ENCODE data around the gene HNRNPLL. TPM values are rescaled to one million over a fixed set of nuclear protein-coding genes. Genes with fewer than 3 reads are reported as not detected.
A peak's percentile ranks its signal among the peaks of the same experiment; 100 is the strongest.

HNRNPLL gene
- total RNA-seq, 3 donors from 2014 or later (not counting 1 experiment from before 2014, with no cell fraction given), result 7.3 to 18.4 (median 8.8) TPM

GRCh38 chr2:38574278-38574677 is 28.4 kb downstream of the HNRNPLL start:
- Mint-ChIP-seq H3K4me1 (peaks cover 0 to 9% of the 10 kb centered on the region in 2 donors), H3K27me3 (ENCODE audit: low read depth in 2 of 2) (no peaks in the 10 kb centered on the region), H3K36me3 (no peaks in the 10 kb centered on the region), H3K27ac (no peak overlapping the region), H3K4me3 (no peak overlapping the region), H3K9me3 (no peaks in the 10 kb centered on the region)
- H3K4me3 ChIP-seq (ENCODE audit: low read length), result no peak overlapping the region
- ATAC-seq (no peak), DNase-seq (no peak)
- peaks cover 9% of the 10 kb centered on the region for H3K36me3 ChIP-seq (ENCODE audit: control insufficient read depth, insufficient read depth, low read length)
- no peaks in the 10 kb centered on the region for H3K9me3 ChIP-seq (ENCODE audit: control insufficient read depth, insufficient read depth, low read length)
- H3K27me3 ChIP-seq (ENCODE audit: control insufficient read depth, insufficient read depth, low read length), result no peaks in the 10 kb centered on the region
- intact Hi-C loops (cut with micrococcal nuclease), result no loop called here
- no peak overlapping the region for H3K27ac ChIP-seq (ENCODE audit: low read length)
- TF ChIP-seq, protein P1, sequence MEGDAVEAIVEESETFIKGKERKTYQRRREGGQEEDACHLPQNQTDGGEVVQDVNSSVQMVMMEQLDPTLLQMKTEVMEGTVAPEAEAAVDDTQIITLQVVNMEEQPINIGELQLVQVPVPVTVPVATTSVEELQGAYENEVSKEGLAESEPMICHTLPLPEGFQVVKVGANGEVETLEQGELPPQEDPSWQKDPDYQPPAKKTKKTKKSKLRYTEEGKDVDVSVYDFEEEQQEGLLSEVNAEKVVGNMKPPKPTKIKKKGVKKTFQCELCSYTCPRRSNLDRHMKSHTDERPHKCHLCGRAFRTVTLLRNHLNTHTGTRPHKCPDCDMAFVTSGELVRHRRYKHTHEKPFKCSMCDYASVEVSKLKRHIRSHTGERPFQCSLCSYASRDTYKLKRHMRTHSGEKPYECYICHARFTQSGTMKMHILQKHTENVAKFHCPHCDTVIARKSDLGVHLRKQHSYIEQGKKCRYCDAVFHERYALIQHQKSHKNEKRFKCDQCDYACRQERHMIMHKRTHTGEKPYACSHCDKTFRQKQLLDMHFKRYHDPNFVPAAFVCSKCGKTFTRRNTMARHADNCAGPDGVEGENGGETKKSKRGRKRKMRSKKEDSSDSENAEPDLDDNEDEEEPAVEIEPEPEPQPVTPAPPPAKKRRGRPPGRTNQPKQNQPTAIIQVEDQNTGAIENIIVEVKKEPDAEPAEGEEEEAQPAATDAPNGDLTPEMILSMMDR (IDR thresholded peaks at IDR 0.05), result no peak
- no peaks in the 10 kb centered on the region for H3K4me1 ChIP-seq (ENCODE audit: control insufficient read depth, insufficient read depth, low read length)

- H3K4me3 Mint-ChIP-seq, result no peak overlapping the region
- Histone ChIP-seq H3K4me1 (ENCODE audit: control insufficient read depth, insufficient read depth, low read length) (no peaks in the 10 kb centered on the region), H3K27ac (ENCODE audit: low read length) (no peak overlapping the region), H3K4me3 (ENCODE audit: low read length) (no peak overlapping the region), H3K27me3 (ENCODE audit: control insufficient read depth, insufficient read depth, low read length) (no peaks in the 10 kb centered on the region), H3K9me3 (ENCODE audit: control insufficient read depth, insufficient read depth, low read length) (no peaks in the 10 kb centered on the region), H3K36me3 (ENCODE audit: control insufficient read depth, insufficient read depth, low read length) (peaks cover 12% of the 10 kb centered on the region)
- peaks cover 0 to 9% of the 10 kb centered on the region in 2 donors for H3K4me1 Mint-ChIP-seq
- no peaks in the 10 kb centered on the region for H3K9me3 Mint-ChIP-seq
- TF ChIP-seq, protein P1 (IDR thresholded peaks at IDR 0.05), result no peak
- ATAC-seq (no peak), DNase-seq (no peak)
- 91% methylated on average over 1 of the region's 1 CpG for WGBS (ENCODE audit: insufficient coverage)
- no peaks in the 10 kb centered on the region for H3K36me3 Mint-ChIP-seq
- H3K27me3 Mint-ChIP-seq (ENCODE audit: low read depth in 2 of 2), result no peaks in the 10 kb centered on the region
- intact Hi-C loops (cut with micrococcal nuclease), result no loop called here
- H3K27ac Mint-ChIP-seq, result no peak overlapping the region
Measured at GRCh38 chr2:38572167-38572566, 30.6 kb downstream of the HNRNPLL start.

DNA sequence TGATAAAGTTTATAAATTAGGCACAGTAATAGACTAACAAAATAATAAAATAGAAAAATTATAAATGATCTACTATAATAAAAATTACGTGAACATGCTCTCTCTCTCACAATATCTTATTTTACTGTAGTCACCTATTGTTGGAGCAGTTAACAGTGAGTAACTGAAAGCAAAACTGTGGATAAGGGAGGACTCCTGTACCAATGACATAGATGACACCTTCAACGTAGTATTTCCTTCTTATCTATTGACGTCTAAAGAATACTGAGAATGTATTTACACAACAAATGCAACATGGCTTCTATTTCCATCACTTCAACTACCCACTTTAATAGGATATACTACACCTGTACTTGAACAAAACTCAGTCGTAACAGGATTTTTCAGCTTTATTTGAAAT is 31.5 kb downstream of the HNRNPLL start:
- Mint-ChIP-seq H3K9me3 (no peaks in the 10 kb centered on the region), H3K36me3 (no peaks in the 10 kb centered on the region), H3K27ac (no peak overlapping the region), H3K4me3 (no peak overlapping the region), H3K4me1 (peaks cover 0 to 9% of the 10 kb centered on the region in 2 donors), H3K27me3 (ENCODE audit: low read depth in 2 of 2) (no peaks in the 10 kb centered on the region)
- 87% methylated on average over 3 of the region's 4 CpGs for WGBS (ENCODE audit: insufficient coverage)
- intact Hi-C loops (cut with micrococcal nuclease), result no loop called here
- H3K9me3 ChIP-seq (ENCODE audit: control insufficient read depth, insufficient read depth, low read length), result no peaks in the 10 kb centered on the region
- peaks cover 14% of the 10 kb centered on the region for H3K36me3 ChIP-seq (ENCODE audit: control insufficient read depth, insufficient read depth, low read length)
- H3K4me1 ChIP-seq (ENCODE audit: control insufficient read depth, insufficient read depth, low read length), result no peaks in the 10 kb centered on the region
- TF ChIP-seq, protein P1 (IDR thresholded peaks at IDR 0.05), result no peak
- no peaks in the 10 kb centered on the region for H3K27me3 ChIP-seq (ENCODE audit: control insufficient read depth, insufficient read depth, low read length)
- peak; percentile 36 to 69 (median 67) for ATAC-seq
- DNase-seq, result peak in 1 of 2 donors; percentile 36
- H3K4me3 ChIP-seq (ENCODE audit: low read length), result no peak overlapping the region
- no peak overlapping the region for H3K27ac ChIP-seq (ENCODE audit: low read length)

DNA sequence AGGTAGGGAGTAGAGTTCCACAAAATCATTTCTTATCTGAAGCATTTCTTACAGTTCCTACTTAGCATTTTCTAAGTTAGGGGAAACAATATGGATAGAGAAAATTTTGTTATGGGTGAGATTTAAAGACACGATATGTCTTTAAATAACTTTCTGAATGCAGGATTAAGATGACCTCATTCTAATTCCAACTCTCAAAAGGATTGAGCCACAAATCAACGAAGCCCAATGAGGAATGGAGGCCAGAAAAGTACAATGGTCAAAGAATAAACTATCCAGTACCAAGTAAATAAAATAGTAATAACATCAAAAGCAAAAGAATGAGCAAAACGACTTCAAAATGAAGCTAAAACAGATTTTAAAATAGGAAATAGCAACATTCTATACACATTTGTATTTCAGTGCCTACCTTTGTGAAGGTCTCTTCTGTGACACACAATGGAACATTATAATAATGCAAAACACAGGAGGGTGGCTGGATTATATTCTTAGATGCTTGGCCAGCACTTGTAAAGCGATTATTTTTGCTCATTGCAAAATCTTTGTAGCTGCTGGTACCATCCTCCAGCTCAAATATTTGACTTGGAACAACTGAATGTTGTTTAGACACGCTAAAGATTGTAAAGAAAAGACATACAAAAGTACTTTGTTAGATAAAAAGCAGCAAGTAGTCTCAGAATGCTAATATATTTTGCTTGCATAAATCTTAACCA is 33.8 kb downstream of the HNRNPLL start:
- no peaks in the 10 kb centered on the region for H3K9me3 ChIP-seq (ENCODE audit: control insufficient read depth, insufficient read depth, low read length)
- no peak overlapping the region for H3K4me3 ChIP-seq (ENCODE audit: low read length)
- DNase-seq (no peak), ATAC-seq (no peak)
- H3K36me3 ChIP-seq (ENCODE audit: control insufficient read depth, insufficient read depth, low read length), result peaks cover 18% of the 10 kb centered on the region
- no peak overlapping the region for H3K27ac ChIP-seq (ENCODE audit: low read length)
- intact Hi-C loops (cut with micrococcal nuclease), result no loop called here
- peaks cover 0 to 9% of the 10 kb centered on the region in 2 donors for H3K4me1 Mint-ChIP-seq
- H3K9me3 Mint-ChIP-seq, result no peaks in the 10 kb centered on the region
- no peaks in the 10 kb centered on the region for H3K27me3 ChIP-seq (ENCODE audit: control insufficient read depth, insufficient read depth, low read length)
- H3K27ac Mint-ChIP-seq, result no peak overlapping the region
- no peaks in the 10 kb centered on the region for H3K27me3 Mint-ChIP-seq (ENCODE audit: low read depth in 2 of 2)
- 100% methylated on average over 3 of the region's 5 CpGs for WGBS (ENCODE audit: insufficient coverage)
- no peaks in the 10 kb centered on the region for H3K36me3 Mint-ChIP-seq
- H3K4me1 ChIP-seq (ENCODE audit: control insufficient read depth, insufficient read depth, low read length), result no peaks in the 10 kb centered on the region
- H3K4me3 Mint-ChIP-seq, result no peak overlapping the region
- TF ChIP-seq, protein P1 (IDR thresholded peaks at IDR 0.05), result no peak
